Colonic mucosa (tissue), 4 donors: ENCODE results near the gene OR2A5. TPM values are rescaled to one million over a fixed set of nuclear protein-coding genes. Genes with fewer than 3 reads are reported as not detected.
"Not testable (repeated sequence)": the region's sequence is repeated elsewhere in the genome, so short reads cannot be mapped to it uniquely, and the experiment has no call there.

Source experiments
- DNase-seq: peaks from one replicate; pipeline ENCODE4 v3.0.0-alpha.2; 2020
- H3K27ac ChIP-seq: fragments of 200-600 bp; one replicate; pipeline ENCODE4 v1.8.0; 2021
- H3K27me3 ChIP-seq: fragments of 200-600 bp; one replicate; pipeline ENCODE4 v1.8.0; 2021
- H3K36me3 ChIP-seq: fragments of 200-600 bp; one replicate; pipeline ENCODE4 v1.8.0; 2021
- H3K4me1 ChIP-seq: fragments of 200-600 bp; one replicate; pipeline ENCODE4 v1.8.0; 2021; ENCODE audit warnings: mild to moderate bottlenecking
- H3K4me3 ChIP-seq: fragments of 200-600 bp; one replicate; pipeline ENCODE4 v1.8.0; 2021
- H3K9ac ChIP-seq, 2 donors: one replicate each; pipeline ENCODE4 v1.7.0; 2013; ENCODE audit warnings: control low read depth in 2 of 2, low read depth in 2 of 2, low read length in 2 of 2
- H3K9me3 ChIP-seq: fragments of 200-600 bp; one replicate; pipeline ENCODE4 v1.8.0; 2021
- intact Hi-C: fragments of 100-400 bp; cut with DNase I; formaldehyde crosslinking; loops from one replicate; pipeline ENCODE4 v1.14.1; 2022
- total RNA-seq, 2 donors: library from RNA; stranded (reverse); fragmentation: NEBNext Ultra II Directional in 1 of 2; extraction: Animal tissue kit (Norgen Biotek cat#: 25700) in 1 of 2; gene quantifications; one replicate each; pipeline ENCODE4 v1.2.1, GENCODE V29; 2021
- TF ChIP-seq, protein P1 (sequence below): fragments of 200-600 bp; IDR thresholded peaks from one replicate; pipeline ENCODE4 v1.8.0; 2022; ENCODE audit warnings: antibody characterized with exemption, mild to moderate bottlenecking
- donor health status: healthy.
- donor health status: DM: no; HTN: no; CAD: no.
- donor health status: DM: no; HTN: no; CAD: no.

The OR2A5 gene
- total RNA-seq, 2 donors from 2014 or later = not detected

DNA sequence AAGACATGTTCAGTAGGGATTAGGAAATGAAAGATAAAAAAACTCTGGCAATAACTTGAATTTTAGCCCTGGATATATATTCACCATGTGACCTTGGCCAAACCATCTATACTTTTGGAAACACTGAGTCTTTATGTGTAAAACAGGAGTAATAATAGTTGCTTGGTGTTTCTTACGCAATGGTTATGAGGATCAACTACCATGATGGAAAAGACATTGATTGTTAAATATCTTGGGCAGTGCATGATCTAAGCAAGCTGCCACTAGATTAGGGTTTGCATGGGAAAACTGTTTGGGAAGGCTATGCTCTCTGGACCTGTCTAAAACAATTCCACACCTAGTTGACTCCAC is 42.1 kb upstream of the OR2A5 start:
- intact Hi-C loops = no loop called here
- Histone ChIP-seq H3K9me3 (no peaks in the 10 kb centered on the region), H3K4me3 (no peak overlapping the region), H3K27ac (no peak overlapping the region), H3K4me1 (no peaks in the 10 kb centered on the region), H3K27me3 (no peaks in the 10 kb centered on the region), H3K36me3 (no peaks in the 10 kb centered on the region), H3K9ac (no peak overlapping the region)
- no peak for DNase-seq
- TF ChIP-seq, protein P1, sequence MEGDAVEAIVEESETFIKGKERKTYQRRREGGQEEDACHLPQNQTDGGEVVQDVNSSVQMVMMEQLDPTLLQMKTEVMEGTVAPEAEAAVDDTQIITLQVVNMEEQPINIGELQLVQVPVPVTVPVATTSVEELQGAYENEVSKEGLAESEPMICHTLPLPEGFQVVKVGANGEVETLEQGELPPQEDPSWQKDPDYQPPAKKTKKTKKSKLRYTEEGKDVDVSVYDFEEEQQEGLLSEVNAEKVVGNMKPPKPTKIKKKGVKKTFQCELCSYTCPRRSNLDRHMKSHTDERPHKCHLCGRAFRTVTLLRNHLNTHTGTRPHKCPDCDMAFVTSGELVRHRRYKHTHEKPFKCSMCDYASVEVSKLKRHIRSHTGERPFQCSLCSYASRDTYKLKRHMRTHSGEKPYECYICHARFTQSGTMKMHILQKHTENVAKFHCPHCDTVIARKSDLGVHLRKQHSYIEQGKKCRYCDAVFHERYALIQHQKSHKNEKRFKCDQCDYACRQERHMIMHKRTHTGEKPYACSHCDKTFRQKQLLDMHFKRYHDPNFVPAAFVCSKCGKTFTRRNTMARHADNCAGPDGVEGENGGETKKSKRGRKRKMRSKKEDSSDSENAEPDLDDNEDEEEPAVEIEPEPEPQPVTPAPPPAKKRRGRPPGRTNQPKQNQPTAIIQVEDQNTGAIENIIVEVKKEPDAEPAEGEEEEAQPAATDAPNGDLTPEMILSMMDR = no peak

DNA sequence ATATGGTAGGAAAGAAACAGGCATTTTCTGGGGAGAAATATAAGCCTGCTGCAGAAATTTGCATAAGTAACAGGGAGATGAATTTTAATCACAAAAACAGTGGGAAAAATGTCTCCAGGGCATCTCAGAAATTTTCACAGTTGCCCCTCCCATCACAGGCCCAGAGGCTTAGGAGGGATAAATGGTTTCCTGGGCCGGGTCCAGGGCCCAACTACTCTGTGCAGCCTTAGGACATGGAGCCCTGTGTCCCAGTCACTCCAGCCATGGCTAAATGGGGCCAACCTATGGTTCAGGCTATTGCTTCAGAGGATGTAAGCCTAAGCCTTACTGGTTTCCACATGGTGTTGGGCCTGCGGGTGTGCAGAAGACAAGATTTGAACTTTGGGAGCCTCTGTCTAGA is 39.4 kb upstream of the OR2A5 start:
- intact Hi-C loops = no loop called here
- no peaks in the 10 kb centered on the region for H3K27me3 ChIP-seq
- no peak for DNase-seq
- TF ChIP-seq, protein P1 = no peak
- no peak overlapping the region for H3K4me3 ChIP-seq
- H3K9ac ChIP-seq = no peak overlapping the region
- H3K36me3 ChIP-seq = no peaks in the 10 kb centered on the region
- no peaks in the 10 kb centered on the region for H3K4me1 ChIP-seq
- H3K9me3 ChIP-seq = no peaks in the 10 kb centered on the region
- H3K27ac ChIP-seq = no peak overlapping the region

DNA sequence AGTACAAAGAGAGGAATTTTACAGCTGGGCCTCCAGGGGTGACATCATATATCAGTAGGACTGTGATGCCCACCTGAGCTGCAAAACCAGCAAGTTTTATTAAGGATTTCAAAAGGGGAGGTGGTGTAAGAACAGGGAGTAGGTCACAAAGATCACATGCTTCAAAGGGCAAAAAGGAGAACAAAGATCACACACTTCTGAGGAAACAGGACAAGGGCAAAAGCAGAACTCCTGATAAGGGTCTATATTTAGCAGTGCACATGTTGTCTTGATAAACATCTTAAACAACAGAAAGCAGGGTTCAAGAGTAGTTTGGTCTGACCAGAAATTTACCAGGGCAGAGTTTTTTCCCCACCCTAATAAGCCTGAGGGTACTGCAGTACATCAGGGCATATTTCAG is 38.7 kb upstream of the OR2A5 start:
- DNase-seq, intact Hi-C loops, H3K27ac ChIP-seq, H3K9me3 ChIP-seq, H3K9ac ChIP-seq, H3K36me3 ChIP-seq, H3K4me1 ChIP-seq, H3K4me3 ChIP-seq, H3K27me3 ChIP-seq: not testable (repeated sequence)

DNA sequence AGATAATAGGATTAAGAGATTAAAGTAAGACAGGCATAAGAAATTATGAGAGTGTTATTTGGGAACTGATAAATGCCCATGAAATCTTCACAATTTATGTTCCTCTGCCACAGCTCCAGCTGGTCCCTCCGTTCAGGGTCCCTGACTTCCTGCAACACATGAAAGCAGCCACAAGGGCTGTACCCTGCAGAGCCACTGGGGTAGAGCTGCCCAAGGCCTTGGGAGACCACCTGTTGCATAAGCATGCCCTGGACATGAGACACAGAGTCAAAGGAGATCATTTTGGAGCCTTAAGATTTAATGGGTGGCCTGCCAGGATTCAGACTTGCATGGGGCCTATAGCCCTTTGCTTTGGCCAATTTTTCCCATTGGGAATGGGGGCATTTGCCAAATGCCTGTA is 37.9 kb upstream of the OR2A5 start:
- H3K36me3 ChIP-seq = not testable (repeated sequence)

DNA sequence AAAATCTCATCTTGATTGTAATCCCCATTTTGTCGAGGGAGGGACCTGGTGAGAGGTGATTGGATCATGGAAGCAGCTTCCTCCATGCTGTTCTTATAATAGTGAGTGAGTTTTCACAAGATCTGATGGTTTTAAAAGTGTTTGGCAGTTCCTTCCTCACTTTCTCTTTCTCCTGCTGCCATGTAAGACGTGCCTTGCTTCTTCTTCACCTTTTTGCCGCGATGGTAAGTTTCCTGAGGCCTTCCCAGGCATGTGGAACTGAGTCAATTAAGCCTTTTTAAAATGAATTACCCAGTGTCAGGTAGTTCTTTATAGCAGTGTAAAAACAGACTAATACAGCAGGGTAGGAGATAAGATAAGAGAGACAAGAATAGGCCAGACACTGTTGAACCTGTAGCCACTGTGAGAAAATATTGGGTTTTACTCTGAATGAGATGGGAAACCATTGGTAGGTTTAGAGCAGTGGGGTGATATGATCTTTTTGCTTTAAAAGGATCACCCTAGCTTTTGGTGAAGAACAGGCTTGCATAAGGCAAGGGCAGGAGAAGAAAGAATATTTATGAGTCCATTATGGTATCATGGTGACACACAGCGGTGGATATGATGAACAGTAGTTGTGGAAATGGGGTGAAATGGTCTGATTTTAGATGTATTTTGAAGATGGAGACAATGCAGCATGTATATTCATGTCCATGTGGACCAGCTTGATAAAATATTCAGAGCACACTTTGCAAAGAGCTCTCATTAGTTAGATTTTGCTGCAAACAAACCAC is 37.1 kb upstream of the OR2A5 start:
- Histone ChIP-seq H3K9ac (no peak overlapping the region), H3K36me3 (no peaks in the 10 kb centered on the region), H3K27me3 (no peaks in the 10 kb centered on the region), H3K4me1 (no peaks in the 10 kb centered on the region), H3K27ac (no peak overlapping the region), H3K9me3 (no peaks in the 10 kb centered on the region), H3K4me3 (no peak overlapping the region)
- DNase-seq = no peak
- TF ChIP-seq, protein P1 = no peak
- intact Hi-C loops = no loop called here

More for the DNA sequence above, 37.9 kb upstream of the OR2A5 start:
- H3K4me3 ChIP-seq, H3K9me3 ChIP-seq, H3K27ac ChIP-seq, H3K4me1 ChIP-seq, intact Hi-C loops, DNase-seq, H3K9ac ChIP-seq, H3K27me3 ChIP-seq: not testable (repeated sequence)

DNA sequence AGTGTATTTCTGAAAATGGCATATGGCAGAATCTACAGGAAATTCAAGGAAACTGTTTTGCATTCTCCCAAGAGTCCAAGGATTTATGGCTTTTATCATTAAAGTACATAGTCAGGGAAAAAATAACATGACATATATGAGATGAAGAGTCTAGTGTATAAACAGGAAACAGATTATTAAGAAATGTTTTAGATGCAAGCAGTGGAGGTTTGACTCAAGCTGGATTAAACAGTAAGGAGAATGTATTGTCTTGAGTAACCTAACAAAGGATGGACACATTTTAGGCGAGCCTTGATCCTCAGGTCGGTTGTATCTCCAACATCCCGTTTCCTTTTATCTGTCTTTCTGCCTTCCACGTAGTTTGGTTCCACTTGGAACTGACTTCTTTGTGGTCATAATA is 30.7 kb upstream of the OR2A5 start:
- Histone ChIP-seq H3K36me3 (no peaks in the 10 kb centered on the region), H3K27ac (no peak overlapping the region), H3K9ac (no peak overlapping the region), H3K4me3 (no peak overlapping the region), H3K9me3 (no peaks in the 10 kb centered on the region), H3K4me1 (no peaks in the 10 kb centered on the region), H3K27me3 (no peaks in the 10 kb centered on the region)
- TF ChIP-seq, protein P1 = no peak
- DNase-seq = no peak
- intact Hi-C loops = no loop called here
